HEK293 (cell line): ENCODE results near the gene MTCH1.

ENCODE experiments used
- CTCF ChIA-PET: fragments of 350-600 bp; formaldehyde crosslinking; extraction: SDS; loops from one replicate; lab custom pipeline; 2021; ENCODE audit warnings: antibody characterized with exemption; lab: Yijun Ruan, JAX
- POLR2A ChIA-PET: fragments of 300-600 bp; formaldehyde crosslinking; extraction: SDS; loops from one replicate; lab custom pipeline; 2020; ENCODE audit warnings: antibody characterized with exemption, inconsistent platforms; lab: Yijun Ruan, JAX
- H3K27ac ChIP-seq: fragments of 200-500 bp; sonication (Bioruptor generic); 2 replicates; pipeline ENCODE4 v1.5.1; 2014; ENCODE audit warnings: low read depth, low read length, control low read depth, inconsistent platforms; ENCODE audit errors: extremely low read depth
- H3K36me3 ChIP-seq, 2 experiments: fragments of 200-500 bp in 1 of 2; sonication (Bioruptor generic) in 1 of 2; 1 replicate in 1 of 2; 2 replicates in 1 of 2; pipeline ENCODE4 v1.5.1; 2014 to 2017; ENCODE audit warnings: inconsistent platforms in 2 of 2, low read length in 2 of 2; ENCODE audit not compliant: control insufficient read depth in 2 of 2, insufficient read depth in 1 of 2
- H3K4me1 ChIP-seq: fragments of 200-500 bp; sonication (Bioruptor generic); 2 replicates; pipeline ENCODE4 v1.5.1; 2014; ENCODE audit warnings: mild to moderate bottlenecking, low read length, inconsistent platforms; ENCODE audit not compliant: control insufficient read depth, insufficient read depth
- H3K4me3 ChIP-seq: 2 replicates; pipeline ENCODE4 v1.5.1; 2011; ENCODE audit warnings: low read depth, mild to moderate bottlenecking, control low read depth, low read length, moderate library complexity
- H3K9me3 ChIP-seq: fragments of 200-500 bp; sonication (Bioruptor generic); 2 replicates; pipeline ENCODE4 v1.5.1; 2014; ENCODE audit warnings: low read depth, low read length, inconsistent platforms; ENCODE audit not compliant: control insufficient read depth, insufficient read depth
- SCRT2 ChIP-seq: fragments of 450-650 bp; formaldehyde crosslinking; IDR thresholded peaks from 2 replicates; pipeline ENCODE4 v1.5.1; 2016; ENCODE audit warnings: missing biosample characterization, missing genetic modification characterization
- ZBTB1 ChIP-seq: fragments of 450-650 bp; formaldehyde crosslinking; IDR thresholded peaks from 2 replicates; pipeline ENCODE4 v1.5.1; 2016; ENCODE audit warnings: missing biosample characterization, missing genetic modification characterization
- ZBTB21 ChIP-seq: fragments of 450-650 bp; formaldehyde crosslinking; IDR thresholded peaks from 2 replicates; pipeline ENCODE4 v1.5.1; 2017; ENCODE audit warnings: missing biosample characterization, missing genetic modification characterization
- ZBTB48 ChIP-seq: fragments of 450-650 bp; formaldehyde crosslinking; IDR thresholded peaks from 2 replicates; pipeline ENCODE4 v1.5.1; 2016; ENCODE audit warnings: missing biosample characterization, missing genetic modification characterization
- ZBTB8A ChIP-seq: fragments of 450-650 bp; formaldehyde crosslinking; IDR thresholded peaks from 2 replicates; pipeline ENCODE4 v1.5.1; 2016; ENCODE audit warnings: missing biosample characterization, missing genetic modification characterization
- ZEB2 ChIP-seq: fragments of 450-650 bp; formaldehyde crosslinking; IDR thresholded peaks from 2 replicates; pipeline ENCODE4 v1.5.1; 2016; ENCODE audit warnings: missing biosample characterization, missing genetic modification characterization
- ZIC2 ChIP-seq: fragments of 450-650 bp; formaldehyde crosslinking; IDR thresholded peaks from 2 replicates; pipeline ENCODE4 v1.5.1; 2016; ENCODE audit warnings: missing biosample characterization, missing genetic modification characterization
- ZNF202 ChIP-seq: fragments of 450-650 bp; formaldehyde crosslinking; IDR thresholded peaks from 2 replicates; pipeline ENCODE4 v1.5.1; 2016; ENCODE audit warnings: missing biosample characterization, missing genetic modification characterization, borderline replicate concordance
- ZNF335 ChIP-seq: fragments of 450-650 bp; formaldehyde crosslinking; conservative IDR thresholded peaks from 2 replicates; pipeline ENCODE4 v1.5.1; 2016; ENCODE audit warnings: missing biosample characterization, missing genetic modification characterization
- ZNF560 ChIP-seq: fragments of 450-650 bp; formaldehyde crosslinking; IDR thresholded peaks from 2 replicates; pipeline ENCODE4 v1.5.1; 2017; ENCODE audit warnings: missing biosample characterization, missing genetic modification characterization, borderline replicate concordance
- ZNF629 ChIP-seq: fragments of 450-650 bp; formaldehyde crosslinking; IDR thresholded peaks from 2 replicates; pipeline ENCODE4 v1.5.1; 2017; ENCODE audit warnings: missing biosample characterization, missing genetic modification characterization
- ZNF707 ChIP-seq: fragments of 450-650 bp; formaldehyde crosslinking; IDR thresholded peaks from 2 replicates; pipeline ENCODE4 v1.5.1; 2016; ENCODE audit warnings: missing biosample characterization, missing genetic modification characterization
- ZNF768 ChIP-seq: fragments of 450-650 bp; formaldehyde crosslinking; IDR thresholded peaks from 2 replicates; pipeline ENCODE4 v1.5.1; 2018; ENCODE audit warnings: missing biosample characterization, mild to moderate bottlenecking, missing genetic modification characterization
- TF ChIP-seq, protein P1 (sequence below): fragments of 450-650 bp; formaldehyde crosslinking; IDR thresholded peaks from 2 replicates; pipeline ENCODE4 v1.5.1; 2016; ENCODE audit warnings: missing biosample characterization, missing genetic modification characterization, low read depth
- TF ChIP-seq, protein P2 (sequence below): fragments of 450-650 bp; formaldehyde crosslinking; IDR thresholded peaks from 2 replicates; pipeline ENCODE4 v1.5.1; 2017; ENCODE audit warnings: missing biosample characterization, missing genetic modification characterization

MTCH1 gene

DNA sequence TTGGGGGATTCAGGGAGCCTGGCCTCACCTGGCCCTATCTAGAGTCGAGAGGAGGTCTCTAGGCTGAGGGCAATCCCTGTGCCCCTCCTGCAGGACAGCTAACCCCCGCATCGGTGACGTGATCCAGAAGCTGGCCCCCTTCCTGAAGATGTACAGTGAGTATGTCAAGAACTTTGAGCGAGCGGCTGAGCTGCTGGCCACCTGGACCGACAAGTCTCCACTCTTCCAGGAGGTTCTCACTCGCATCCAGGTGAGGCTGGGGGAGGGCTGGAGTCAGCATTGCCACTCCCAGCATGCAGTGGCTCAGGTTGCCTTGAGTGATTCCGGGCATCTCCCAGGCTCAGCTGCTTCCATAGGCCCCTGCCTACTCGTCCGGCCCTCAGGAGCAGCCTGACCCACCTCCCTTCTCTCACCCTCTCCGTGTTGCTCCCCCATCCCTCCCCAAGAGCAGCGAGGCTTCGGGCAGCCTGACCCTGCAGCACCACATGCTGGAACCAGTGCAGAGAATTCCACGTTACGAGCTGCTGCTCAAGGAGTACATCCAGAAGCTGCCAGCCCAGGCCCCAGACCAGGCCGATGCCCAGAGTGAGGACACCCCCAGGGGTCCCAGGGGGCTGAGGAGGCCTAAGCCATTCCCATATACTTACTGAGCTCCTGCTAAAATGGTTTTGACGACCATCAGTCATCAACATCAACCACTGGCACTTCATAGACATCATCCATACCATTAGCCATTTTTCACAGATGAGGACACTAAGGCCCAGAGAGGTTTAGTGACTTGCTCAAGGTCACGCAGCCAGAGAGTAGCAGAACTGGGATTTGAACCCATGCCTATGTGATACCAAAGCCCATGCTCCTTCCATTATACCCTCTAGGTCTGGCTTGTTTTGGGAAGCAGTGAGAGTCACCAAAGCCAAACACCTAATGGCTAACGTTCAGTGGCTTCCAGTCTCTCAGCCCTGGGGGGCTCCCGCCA lies 27.8 kb upstream of the MTCH1 start:
- H3K4me1 ChIP-seq = no peaks in the 10 kb centered on the region
- H3K4me3 ChIP-seq = no peak overlapping the region
- no peaks in the 10 kb centered on the region for H3K36me3 ChIP-seq
- TF ChIP-seq ZNF768 = peak; percentile 46; the same call in 1 of the 2 replicates
- TF ChIP-seq ZNF202 (tag by site-specific recombination) = no peak
- TF ChIP-seq ZBTB1 (tag by site-specific recombination) = no peak
- no peak for TF ChIP-seq ZBTB48 (tag by site-specific recombination)
- TF ChIP-seq, protein P1, sequence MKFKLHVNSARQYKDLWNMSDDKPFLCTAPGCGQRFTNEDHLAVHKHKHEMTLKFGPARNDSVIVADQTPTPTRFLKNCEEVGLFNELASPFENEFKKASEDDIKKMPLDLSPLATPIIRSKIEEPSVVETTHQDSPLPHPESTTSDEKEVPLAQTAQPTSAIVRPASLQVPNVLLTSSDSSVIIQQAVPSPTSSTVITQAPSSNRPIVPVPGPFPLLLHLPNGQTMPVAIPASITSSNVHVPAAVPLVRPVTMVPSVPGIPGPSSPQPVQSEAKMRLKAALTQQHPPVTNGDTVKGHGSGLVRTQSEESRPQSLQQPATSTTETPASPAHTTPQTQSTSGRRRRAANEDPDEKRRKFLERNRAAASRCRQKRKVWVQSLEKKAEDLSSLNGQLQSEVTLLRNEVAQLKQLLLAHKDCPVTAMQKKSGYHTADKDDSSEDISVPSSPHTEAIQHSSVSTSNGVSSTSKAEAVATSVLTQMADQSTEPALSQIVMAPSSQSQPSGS (tag by site-specific recombination) = no peak
- TF ChIP-seq, all 188 proteins: peak for 1
- Histone ChIP-seq H3K9me3 (no peaks in the 10 kb centered on the region), H3K27ac (no peak overlapping the region)
- CTCF ChIA-PET = interaction anchor here (0.6 to 7.8 kb wide), 7 partner anchors 17 to 248 kb away, joined by 3 to 216 read pairs (median 4); partner anchors contain the start of genes C6orf89 and PPIL1
- POLR2A ChIA-PET = no interaction called here

DNA sequence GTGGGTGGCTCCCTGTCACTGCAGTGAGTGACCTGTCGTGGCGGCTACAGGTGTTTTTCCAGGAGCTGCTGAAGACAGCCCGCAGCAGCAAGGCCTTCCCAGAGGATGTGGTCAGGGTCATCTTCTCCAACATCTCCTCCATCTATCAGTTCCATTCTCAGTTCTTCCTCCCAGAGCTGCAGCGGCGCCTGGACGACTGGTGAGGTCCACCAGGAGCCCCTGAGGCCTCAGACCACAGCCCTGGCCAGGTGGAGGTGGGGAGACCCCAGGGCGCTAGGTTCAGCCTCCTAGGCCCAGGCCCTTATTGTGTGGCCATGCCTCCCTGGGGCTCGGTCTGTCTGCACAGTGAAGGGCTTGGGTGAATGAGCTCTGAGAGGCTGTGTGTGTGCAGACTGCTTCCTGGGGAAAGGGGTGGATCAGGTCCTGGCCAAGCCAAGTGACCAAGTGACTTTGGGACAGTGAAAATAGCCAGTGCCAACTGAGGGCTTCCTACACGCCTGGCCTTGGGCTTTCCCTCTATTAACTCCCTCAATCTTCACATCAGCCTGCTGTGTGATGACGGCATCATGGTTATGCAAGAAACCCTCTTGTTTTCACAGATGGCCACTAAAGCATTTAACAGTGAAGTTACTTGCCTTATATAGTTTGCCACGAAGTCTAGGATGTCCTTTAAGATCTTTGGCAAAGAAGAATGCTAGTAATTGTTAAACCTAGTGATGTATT lies 25.8 kb upstream of the MTCH1 start:
- ChIA-PET CTCF (interaction anchor here (0.7 to 1.1 kb wide), 2 partner anchors 8 to 248 kb away, joined by 3 read pairs; no protein-coding TSS in a partner anchor), POLR2A (interaction anchor here (1.0 kb wide), 1 partner anchor 137 kb away, joined by 3 read pairs; the partner anchor contains the start of gene PPIL1)
- H3K27ac ChIP-seq = no peak overlapping the region
- TF ChIP-seq ZBTB8A (0 out of 2 replicates have a peak, but pooled peaks have one; percentile 26), ZIC2 (tag by site-specific recombination) (peak; percentile 42; the same call in 1 of the 2 replicates), ZEB2 (tag by site-specific recombination) (0 out of 2 replicates have a peak, but pooled peaks have one; percentile 25), SCRT2 (tag by site-specific recombination) (peak; percentile 39; the same call in 1 of the 2 replicates), ZNF560 (tag by site-specific recombination) (no peak), ZNF629 (tag by site-specific recombination) (0 out of 2 replicates have a peak, but pooled peaks have one; percentile 48), ZNF707 (no peak), ZNF335 (tag by site-specific recombination) (0 out of 2 replicates have a peak, but pooled peaks have one; percentile 22), ZBTB21 (tag by site-specific recombination) (0 out of 2 replicates have a peak, but pooled peaks have one; percentile 21)
- TF ChIP-seq, protein P2, sequence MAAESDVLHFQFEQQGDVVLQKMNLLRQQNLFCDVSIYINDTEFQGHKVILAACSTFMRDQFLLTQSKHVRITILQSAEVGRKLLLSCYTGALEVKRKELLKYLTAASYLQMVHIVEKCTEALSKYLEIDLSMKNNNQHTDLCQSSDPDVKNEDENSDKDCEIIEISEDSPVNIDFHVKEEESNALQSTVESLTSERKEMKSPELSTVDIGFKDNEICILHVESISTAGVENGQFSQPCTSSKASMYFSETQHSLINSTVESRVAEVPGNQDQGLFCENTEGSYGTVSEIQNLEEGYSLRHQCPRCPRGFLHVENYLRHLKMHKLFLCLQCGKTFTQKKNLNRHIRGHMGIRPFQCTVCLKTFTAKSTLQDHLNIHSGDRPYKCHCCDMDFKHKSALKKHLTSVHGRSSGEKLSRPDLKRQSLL (tag by site-specific recombination) = no peak
- TF ChIP-seq, protein P1 (tag by site-specific recombination) = peak; percentile 49
- no peaks in the 10 kb centered on the region for H3K4me1 ChIP-seq
- H3K36me3 ChIP-seq = no peaks in the 10 kb centered on the region
- H3K9me3 ChIP-seq = no peaks in the 10 kb centered on the region
- no peak overlapping the region for H3K4me3 ChIP-seq
